PC-9 (cell line): ENCODE measurements around the gene RNF152. TPM values are rescaled to one million over a fixed set of nuclear protein-coding genes. Genes with fewer than 3 reads are reported as not detected.

Source experiments
- BruUV-seq: library from RNA; stranded (reverse); fragments of 400-500 nt; replicated peaks from 2 replicates; lab custom pipeline; 2021; lab: Mats Ljungman, UMichigan
- CTCF ChIA-PET: fragments of 300-600 bp; sonication (Branson Sonifier 250); formaldehyde crosslinking; loops from one replicate; lab custom pipeline; 2022; ENCODE audit warnings: antibody characterized with exemption; lab: Charles Lee
- POLR2A ChIA-PET: fragments of 300-600 bp; sonication (Branson Sonifier 250); formaldehyde crosslinking; loops from one replicate; lab custom pipeline; 2022; ENCODE audit warnings: antibody characterized with exemption; ENCODE audit not compliant: unreplicated experiment; lab: Charles Lee
- DNase-seq, 2 experiments: peaks; one replicate each; pipeline versions ENCODE4 v3.0.0 to v3.0.0-alpha.2; 2015 to 2022; ENCODE audit warnings: mixed read lengths in 1 of 2
- H2AFZ ChIP-seq: fragments of 200-600 bp; sonication (generic); 2 replicates; pipeline ENCODE4 v1.8.1; 2017; ENCODE audit warnings: antibody characterized with exemption
- H3F3A ChIP-seq: fragments of 200-600 bp; sonication (generic); 2 replicates; pipeline ENCODE4 v1.8.1; 2017; ENCODE audit warnings: antibody characterized with exemption, mild to moderate bottlenecking, low read depth; ENCODE audit not compliant: insufficient read depth
- H3K27ac ChIP-seq: fragments of 200-600 bp; sonication (generic); 2 replicates; pipeline ENCODE4 v1.6.1; 2016; ENCODE audit warnings: mixed run types
- H3K27me3 ChIP-seq: fragments of 200-600 bp; sonication (generic); 2 replicates; pipeline ENCODE4 v1.6.1; 2016; ENCODE audit warnings: low read depth, mixed run types; ENCODE audit not compliant: insufficient read depth
- H3K36me3 ChIP-seq: fragments of 200-600 bp; sonication (generic); 2 replicates; pipeline ENCODE4 v1.6.1; 2016; ENCODE audit warnings: low read depth, mixed run types
- H3K4me1 ChIP-seq: fragments of 200-600 bp; sonication (generic); replicated peaks from 2 replicates; pipeline ENCODE4 v1.6.1; 2016; ENCODE audit warnings: mixed run types; ENCODE audit not compliant: insufficient read depth
- H3K4me2 ChIP-seq: fragments of 200-600 bp; sonication (generic); 2 replicates; pipeline ENCODE4 v1.6.1; 2017; ENCODE audit warnings: mixed run types
- H3K4me3 ChIP-seq: fragments of 200-600 bp; sonication (generic); 2 replicates; pipeline ENCODE4 v1.6.1; 2016; ENCODE audit warnings: mixed run types
- H3K79me2 ChIP-seq: fragments of 200-600 bp; sonication (generic); 2 replicates; pipeline ENCODE4 v1.6.1; 2017; ENCODE audit warnings: low read depth, mixed run types
- H3K9me2 ChIP-seq: fragments of 200-600 bp; sonication (generic); 2 replicates; pipeline ENCODE4 v1.8.1; 2017; ENCODE audit warnings: mild to moderate bottlenecking; ENCODE audit not compliant: insufficient read depth
- H3K9me3 ChIP-seq: fragments of 200-600 bp; sonication (generic); 2 replicates; pipeline ENCODE4 v1.8.1; 2016; ENCODE audit warnings: low read depth; ENCODE audit not compliant: insufficient read depth
- H4K20me1 ChIP-seq: fragments of 200-600 bp; sonication (generic); 2 replicates; pipeline ENCODE4 v1.8.1; 2017; ENCODE audit not compliant: insufficient read depth
- EZH2 ChIP-seq: fragments of 200-600 bp; sonication (generic); IDR thresholded peaks from 2 replicates; pipeline ENCODE4 v1.8.0; 2017; ENCODE audit warnings: antibody characterized with exemption, low read depth
- intact Hi-C: fragments of 100-400 bp; cut with micrococcal nuclease; formaldehyde crosslinking; loops from one replicate; pipeline ENCODE4 v1.10.0; 2022; ENCODE audit not compliant: unreplicated experiment
- total RNA-seq: library from RNA; stranded (reverse); gene quantifications from 2 replicates; pipeline ENCODE4 v1.2.3, GENCODE V29; 2021
- TF ChIP-seq, protein P1 (sequence below): fragments of 200-600 bp; sonication (generic); conservative IDR thresholded peaks from 2 replicates; pipeline ENCODE4 v1.6.1; 2017; ENCODE audit warnings: mixed run types, antibody characterized with exemption, mild to moderate bottlenecking, moderate library complexity

Gene RNF152
- total RNA-seq, 1 experiment from 2014 or later, result not detected

DNA sequence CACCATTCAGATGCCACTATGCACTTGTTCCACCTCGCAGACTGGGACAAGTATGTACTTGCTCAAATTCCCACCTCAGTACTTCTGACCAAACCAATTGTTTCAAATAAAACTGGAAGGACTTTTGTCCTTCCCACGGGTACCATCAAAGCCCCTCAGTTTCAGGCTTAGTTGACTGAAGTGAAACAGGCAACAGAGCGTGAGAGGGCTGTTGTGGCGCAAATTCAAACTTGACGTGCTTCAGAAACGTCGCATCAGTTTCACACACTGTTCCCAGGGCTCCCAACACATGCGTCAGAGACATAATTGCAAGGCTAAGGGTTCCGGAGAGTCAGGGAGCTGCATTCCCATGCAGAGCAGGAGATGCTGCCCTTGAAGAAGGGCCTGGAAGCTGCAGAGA is 33.7 kb downstream of the RNF152 start:
- intact Hi-C loops, result no loop called here

DNA sequence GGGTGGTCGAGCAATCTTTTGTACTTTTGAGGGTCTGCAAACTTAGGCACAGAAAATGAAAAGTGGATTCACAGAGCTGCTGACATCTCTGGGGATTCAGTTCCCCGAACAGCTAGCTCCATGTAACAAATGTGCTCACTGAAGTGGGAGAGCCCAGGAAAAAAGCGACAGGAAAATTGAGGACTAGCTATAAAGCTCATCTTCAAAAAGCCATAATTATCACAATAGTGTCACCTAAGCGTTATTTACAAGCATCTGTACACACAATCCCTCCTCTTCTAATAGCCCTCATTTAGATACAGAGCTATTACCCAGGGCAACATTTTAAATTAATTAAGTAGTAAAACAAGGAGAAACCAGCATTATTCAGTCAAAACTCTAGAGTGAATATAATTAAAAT is 36.1 kb downstream of the RNF152 start:
- no peaks in the 10 kb centered on the region for H3K9me3 ChIP-seq
- no peaks in the 10 kb centered on the region for H3K4me1 ChIP-seq
- no peak for DNase-seq
- H3K9me2 ChIP-seq, result no peaks in the 10 kb centered on the region
- H3K36me3 ChIP-seq, result no peaks in the 10 kb centered on the region
- no peak overlapping the region for H2AFZ ChIP-seq
- no peaks in the 10 kb centered on the region for H3F3A ChIP-seq
- no peaks in the 10 kb centered on the region for H4K20me1 ChIP-seq
- TF ChIP-seq, protein P1, sequence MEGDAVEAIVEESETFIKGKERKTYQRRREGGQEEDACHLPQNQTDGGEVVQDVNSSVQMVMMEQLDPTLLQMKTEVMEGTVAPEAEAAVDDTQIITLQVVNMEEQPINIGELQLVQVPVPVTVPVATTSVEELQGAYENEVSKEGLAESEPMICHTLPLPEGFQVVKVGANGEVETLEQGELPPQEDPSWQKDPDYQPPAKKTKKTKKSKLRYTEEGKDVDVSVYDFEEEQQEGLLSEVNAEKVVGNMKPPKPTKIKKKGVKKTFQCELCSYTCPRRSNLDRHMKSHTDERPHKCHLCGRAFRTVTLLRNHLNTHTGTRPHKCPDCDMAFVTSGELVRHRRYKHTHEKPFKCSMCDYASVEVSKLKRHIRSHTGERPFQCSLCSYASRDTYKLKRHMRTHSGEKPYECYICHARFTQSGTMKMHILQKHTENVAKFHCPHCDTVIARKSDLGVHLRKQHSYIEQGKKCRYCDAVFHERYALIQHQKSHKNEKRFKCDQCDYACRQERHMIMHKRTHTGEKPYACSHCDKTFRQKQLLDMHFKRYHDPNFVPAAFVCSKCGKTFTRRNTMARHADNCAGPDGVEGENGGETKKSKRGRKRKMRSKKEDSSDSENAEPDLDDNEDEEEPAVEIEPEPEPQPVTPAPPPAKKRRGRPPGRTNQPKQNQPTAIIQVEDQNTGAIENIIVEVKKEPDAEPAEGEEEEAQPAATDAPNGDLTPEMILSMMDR, result no peak
- TF ChIP-seq EZH2, result no peak
- no peak overlapping the region for H3K4me3 ChIP-seq
- H3K27me3 ChIP-seq, result no peaks in the 10 kb centered on the region
- no peak overlapping the region for H3K4me2 ChIP-seq
- H3K27ac ChIP-seq, result no peak overlapping the region
- no TSS peak for BruUV-seq
- no peaks in the 10 kb centered on the region for H3K79me2 ChIP-seq
- intact Hi-C loops, result no loop called here
- ChIA-PET POLR2A (no interaction called here), CTCF (no interaction called here)

More for the DNA sequence above, 33.7 kb downstream of the RNF152 start:
- Histone ChIP-seq H3K9me2 (no peaks in the 10 kb centered on the region), H4K20me1 (no peaks in the 10 kb centered on the region), H2AFZ (no peak overlapping the region), H3K9me3 (no peaks in the 10 kb centered on the region), H3K27me3 (no peaks in the 10 kb centered on the region; the same call in 1 of the 2 replicates), H3K4me1 (no peaks in the 10 kb centered on the region), H3K36me3 (no peaks in the 10 kb centered on the region), H3K27ac (no peak overlapping the region), H3K4me2 (no peak overlapping the region), H3F3A (no peaks in the 10 kb centered on the region), H3K79me2 (no peaks in the 10 kb centered on the region), H3K4me3 (no peak overlapping the region)
- no TSS peak for BruUV-seq
- CTCF ChIA-PET, result no interaction called here
- DNase-seq, result no peak
- no peak for TF ChIP-seq EZH2
- TF ChIP-seq, protein P1, result no peak
- POLR2A ChIA-PET, result no interaction called here

GRCh38 chr18:61855449-61856378 is 37.1 kb downstream of the RNF152 start:
- no peak overlapping the region for H3K4me2 ChIP-seq
- H3K79me2 ChIP-seq, result no peaks in the 10 kb centered on the region
- H4K20me1 ChIP-seq, result no peaks in the 10 kb centered on the region
- H3K4me1 ChIP-seq, result no peaks in the 10 kb centered on the region
- DNase-seq, result no peak
- intact Hi-C loops, result no loop called here
- no peaks in the 10 kb centered on the region for H3K9me3 ChIP-seq
- no peak overlapping the region for H2AFZ ChIP-seq
- no peak overlapping the region for H3K4me3 ChIP-seq
- TF ChIP-seq EZH2, result no peak
- TF ChIP-seq, protein P1, result no peak
- H3K27me3 ChIP-seq, result no peaks in the 10 kb centered on the region
- ChIA-PET CTCF (no interaction called here), POLR2A (no interaction called here)
- no TSS peak for BruUV-seq
- H3F3A ChIP-seq, result no peaks in the 10 kb centered on the region
- no peaks in the 10 kb centered on the region for H3K36me3 ChIP-seq
- H3K9me2 ChIP-seq, result no peaks in the 10 kb centered on the region
- no peak overlapping the region for H3K27ac ChIP-seq
